Raji (cell line): ENCODE results near the gene ANKRD27.
A peak's percentile ranks its signal among the peaks of the same experiment; 100 is the strongest.

Experiments
- POLR2A ChIP-seq: IDR thresholded peaks from 2 replicates; pipeline ENCODE4 v1.6.1; 2011; ENCODE audit warnings: low read depth, low read length, control low read depth; ENCODE audit not compliant: insufficient read depth

ANKRD27 gene

DNA sequence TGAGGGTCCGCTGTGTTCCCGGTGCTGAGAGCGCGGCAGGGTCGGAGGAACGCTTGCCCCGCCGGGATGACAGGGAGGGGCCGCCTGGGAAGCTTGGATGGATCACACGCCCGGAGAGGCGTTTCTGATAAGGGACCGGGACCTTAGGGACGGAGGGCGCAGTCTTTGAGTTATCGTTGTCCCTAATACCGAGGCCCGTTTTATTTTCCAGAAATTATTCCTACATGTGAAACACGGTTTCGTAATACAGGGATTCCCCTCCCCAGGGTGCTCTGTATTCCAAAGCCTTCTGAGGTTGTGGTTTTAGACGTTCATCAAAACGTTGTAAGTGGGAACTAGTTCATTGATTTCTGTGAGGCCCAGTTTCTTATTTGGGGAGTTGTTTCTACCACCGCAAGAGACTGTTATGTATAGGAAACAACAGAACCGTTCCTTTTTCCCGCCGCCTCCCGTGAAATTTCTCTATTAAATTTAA is 93.2 kb downstream of the ANKRD27 start:
- TF ChIP-seq POLR2A: no peak

DNA sequence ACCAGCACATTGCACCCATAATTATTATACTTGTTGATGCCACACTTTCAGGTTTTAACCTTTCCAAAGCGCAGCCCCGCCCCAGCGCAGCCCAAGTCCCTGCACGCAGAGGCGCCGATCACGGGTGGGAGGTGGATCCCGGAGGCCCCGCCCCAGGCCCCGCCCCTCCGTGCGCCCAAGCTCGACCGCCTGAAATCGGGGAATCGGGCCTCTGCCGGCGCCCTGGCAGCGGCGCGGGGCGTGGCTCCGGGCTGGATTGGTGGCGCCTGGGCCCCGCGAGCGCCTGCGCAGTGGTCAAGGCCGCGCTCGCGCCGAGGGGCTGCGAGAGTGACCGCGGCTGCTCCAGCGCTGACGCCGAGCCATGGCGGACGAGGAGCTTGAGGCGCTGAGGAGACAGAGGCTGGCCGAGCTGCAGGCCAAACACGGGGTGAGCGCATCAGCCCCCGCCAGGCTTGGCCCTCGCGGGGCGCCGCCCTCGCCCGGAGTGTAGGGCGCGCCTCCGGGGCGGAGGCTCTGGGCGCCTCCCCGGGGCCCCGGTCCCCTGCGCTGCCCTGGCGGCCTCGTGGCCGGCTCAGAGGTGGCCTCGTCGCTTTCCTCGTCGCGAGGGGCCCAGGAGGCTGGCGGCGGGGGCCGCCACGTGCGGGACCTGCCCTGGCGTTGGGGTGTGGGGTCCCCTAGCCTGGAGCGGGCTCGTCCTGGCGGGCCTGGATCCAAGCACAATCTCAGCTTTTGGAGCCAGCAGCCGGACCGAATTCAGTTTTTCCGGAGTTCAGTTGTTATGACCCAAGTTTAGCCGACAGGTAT is 93.9 kb downstream of the ANKRD27 start, which contains the start of gene PDCD5:
Gene PDCD5 (plus strand): TSS at position 290 of the 804 bp plus-strand sequence. CDS start 72 bp downstream, at position 362.
- TF ChIP-seq POLR2A: peak; percentile 91

DNA sequence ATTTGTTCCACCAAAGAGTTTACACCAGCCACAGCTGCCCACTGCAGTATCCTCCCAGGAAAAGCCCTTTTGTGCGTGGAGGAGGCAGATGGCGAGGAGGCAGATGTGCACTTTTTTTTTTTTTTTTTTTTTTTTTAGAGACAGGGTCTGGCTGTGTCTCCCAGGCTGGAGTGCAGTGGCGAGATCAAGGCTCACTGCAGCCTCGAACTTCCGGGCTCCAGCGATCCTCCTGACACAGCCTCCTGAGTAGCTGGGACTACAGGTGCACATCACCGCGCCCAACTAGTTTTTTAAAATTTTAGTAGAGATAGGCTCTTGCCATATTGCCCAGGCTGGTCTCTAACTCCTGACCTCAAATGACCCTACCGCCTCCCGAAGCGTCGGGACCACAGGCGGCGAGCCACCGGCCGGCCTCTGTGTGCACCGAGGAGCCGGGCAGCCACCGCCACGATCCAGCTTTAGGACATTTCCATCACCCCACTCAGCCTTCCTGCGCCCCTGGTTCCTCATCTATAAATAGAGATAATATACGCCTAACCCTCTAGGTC is 94.6 kb downstream of the ANKRD27 start:
- TF ChIP-seq POLR2A: no peak

DNA sequence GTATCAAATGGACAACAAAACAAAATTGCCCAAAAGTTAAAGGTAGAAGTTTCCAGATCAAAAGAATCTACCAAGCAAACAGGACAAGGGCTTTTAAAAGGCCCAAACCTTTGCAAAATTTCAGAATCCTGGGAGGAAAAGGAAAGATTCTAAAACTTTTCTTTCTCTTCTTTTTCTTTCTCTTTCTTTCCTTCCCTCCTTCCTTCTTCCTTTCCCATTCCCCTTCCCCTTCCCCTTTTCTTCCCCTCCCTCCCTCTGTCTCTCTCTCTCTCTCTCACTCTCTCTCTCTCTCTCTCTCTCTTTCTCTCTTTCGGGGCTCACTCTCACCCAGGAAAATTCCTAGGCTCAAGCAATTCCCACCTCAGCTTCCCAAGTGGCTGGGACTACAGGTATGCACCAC is 98.2 kb downstream of the ANKRD27 start:
- TF ChIP-seq POLR2A: no peak

DNA sequence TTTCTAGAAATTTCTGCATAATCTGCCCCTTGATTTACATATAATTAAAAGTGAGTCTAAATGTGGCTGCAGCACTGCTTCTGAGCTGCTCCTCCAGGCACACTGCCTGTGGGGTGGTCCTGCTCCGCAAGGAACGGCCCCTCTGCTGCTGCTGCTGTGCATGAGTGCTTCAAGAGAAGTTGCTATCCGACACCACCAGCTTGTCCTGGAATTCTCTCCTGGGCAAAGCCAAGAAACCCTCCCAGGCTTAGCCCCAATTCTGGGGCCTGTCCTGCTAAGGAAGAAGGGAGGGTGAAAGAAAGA is 101.5 kb downstream of the ANKRD27 start:
- no peak for TF ChIP-seq POLR2A

DNA sequence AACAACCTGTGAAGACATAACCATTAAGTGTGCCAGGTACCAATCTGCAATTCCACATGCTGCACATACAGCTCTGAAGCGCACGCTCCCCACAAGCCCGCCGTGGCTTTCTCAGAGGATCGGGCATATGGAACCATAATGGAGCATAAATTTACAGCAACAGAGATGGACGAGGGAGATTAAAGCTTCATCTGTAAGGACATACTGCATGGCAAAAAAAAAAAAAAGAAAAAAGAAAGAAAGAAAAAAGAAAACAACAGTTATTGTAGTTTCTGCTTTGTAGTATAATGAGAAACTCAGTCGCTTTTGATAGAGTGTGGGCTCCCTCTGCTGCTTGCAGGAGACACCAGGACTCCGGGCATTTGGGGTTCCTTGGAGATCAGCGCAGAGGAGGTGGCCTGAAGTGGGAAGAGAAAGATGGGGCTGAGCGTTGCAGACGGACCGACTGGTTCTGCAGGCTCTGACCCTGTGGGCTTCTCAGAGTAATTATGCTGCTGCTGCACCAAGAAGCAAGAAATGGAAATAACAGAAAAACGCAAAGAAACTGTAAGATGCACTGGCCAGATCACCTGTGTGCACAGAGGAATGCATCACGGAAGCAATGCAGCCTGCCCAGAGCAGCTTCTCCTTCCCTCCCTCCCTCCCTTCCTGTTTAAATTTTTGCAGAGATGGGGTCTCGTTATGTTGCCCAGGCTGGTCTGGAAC is 104.7 kb downstream of the ANKRD27 start:
- TF ChIP-seq POLR2A: no peak

DNA sequence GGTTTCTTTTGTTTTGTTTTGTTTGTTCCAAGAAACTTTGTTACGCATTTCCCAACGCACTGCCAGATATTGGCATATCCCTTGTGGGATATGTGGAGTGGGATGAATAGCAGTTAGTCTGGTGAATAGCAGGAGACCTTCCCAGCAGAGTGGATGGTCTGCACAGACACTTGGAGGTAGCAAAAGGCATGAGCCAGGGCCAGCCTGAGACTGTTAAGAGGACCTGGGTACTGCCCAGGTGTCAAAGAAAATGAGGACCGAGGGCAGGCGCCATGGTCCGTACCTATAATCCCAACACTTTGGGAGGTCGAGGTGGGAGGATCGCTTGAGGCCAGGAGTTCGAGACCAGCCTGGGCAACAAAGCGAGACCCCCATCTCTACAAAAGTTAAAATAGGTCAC is 107.5 kb downstream of the ANKRD27 start:
- no peak for TF ChIP-seq POLR2A

DNA sequence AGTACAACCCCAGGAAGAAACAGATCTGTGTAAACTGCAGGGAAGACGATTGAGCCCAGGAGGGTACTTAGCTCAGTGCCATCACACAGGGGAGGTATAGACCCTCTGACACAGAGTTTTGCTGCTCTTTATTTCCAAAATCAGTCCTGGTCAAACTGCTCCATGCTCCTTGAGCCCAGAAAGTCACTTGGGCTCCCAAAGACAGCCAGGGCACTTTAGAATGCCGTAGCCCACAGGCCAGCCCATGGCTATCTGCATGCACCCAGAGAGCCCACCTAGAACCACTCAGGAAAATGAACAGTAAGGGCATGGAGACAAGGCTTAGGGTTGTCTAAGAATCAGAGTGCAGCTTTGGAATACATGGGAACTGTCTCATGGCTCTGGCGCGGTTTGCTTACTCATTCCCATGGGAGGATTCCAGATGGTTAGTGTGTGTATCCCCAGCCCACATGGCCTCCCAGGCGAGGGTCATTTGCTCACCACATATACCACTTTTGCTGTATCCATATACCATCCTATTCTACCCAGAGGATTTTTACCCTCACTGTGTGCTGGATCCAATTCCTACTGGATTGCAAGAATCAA is 108.6 kb downstream of the ANKRD27 start:
- TF ChIP-seq POLR2A: no peak

DNA sequence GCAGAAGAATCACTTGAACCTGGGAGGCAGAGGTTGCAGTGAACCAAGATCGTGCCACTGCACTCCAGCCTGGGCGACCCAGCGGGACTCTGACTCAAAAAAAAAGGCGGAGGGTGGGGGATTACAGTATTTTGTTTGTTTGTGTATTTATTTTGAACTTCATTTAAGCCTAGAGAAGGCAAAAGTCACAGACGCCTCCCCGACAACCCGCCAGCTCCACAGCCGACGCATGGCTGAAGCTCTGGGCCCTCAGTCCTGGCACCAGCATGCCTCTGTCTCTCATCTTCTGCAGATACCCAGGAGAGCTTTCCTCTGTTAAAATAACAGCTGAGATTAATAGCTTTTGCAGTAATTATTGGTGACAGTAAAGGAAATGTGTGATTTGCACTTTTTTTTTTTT is 111.2 kb downstream of the ANKRD27 start:
- TF ChIP-seq POLR2A: no peak

DNA sequence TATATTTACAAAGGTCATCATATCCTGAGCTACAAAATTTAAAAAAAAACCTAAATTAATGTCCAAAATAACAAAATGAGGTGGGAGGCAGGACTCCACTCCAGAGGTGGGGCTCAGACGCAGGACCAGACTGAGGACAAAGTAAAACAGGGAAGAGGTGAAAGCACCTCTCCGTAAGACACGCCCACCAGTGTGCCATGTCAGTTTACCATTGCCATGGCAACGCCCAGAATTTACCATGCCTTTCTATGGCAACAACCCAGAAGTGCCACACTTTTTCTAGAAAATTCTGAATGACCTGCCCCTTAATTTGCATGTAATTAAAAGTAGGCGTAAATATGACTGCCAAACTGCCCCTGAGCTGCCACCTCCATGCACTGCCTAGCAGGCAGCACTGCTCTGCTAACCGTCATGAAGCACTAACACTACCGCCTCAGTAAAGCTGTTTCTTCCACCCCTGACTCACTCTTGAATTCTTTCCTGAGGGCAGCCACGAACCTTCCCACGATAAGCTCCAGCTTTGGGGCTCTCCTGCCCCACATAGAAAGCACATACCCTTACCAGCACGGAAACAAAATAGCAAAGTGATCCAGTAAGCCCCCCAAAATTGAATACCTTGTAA is 116.3 kb downstream of the ANKRD27 start:
- TF ChIP-seq POLR2A: no peak

DNA sequence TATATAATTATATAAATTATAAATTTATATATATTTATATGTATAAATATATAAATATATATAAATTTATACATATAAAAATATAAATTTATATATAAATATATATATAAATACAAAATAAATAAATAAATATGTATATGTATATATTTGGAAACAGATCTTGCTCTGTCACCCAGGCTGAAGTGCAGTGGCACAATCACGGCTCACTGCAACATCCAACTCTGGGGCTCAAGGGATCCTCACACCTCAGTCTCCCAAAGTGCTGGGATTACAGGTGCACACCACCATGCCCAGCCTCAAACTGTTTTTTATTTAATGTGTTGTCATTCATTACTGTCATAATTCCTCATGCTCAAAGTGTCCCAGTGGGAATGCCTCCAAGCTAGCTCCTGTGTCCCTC is 119.2 kb downstream of the ANKRD27 start:
- no peak for TF ChIP-seq POLR2A

DNA sequence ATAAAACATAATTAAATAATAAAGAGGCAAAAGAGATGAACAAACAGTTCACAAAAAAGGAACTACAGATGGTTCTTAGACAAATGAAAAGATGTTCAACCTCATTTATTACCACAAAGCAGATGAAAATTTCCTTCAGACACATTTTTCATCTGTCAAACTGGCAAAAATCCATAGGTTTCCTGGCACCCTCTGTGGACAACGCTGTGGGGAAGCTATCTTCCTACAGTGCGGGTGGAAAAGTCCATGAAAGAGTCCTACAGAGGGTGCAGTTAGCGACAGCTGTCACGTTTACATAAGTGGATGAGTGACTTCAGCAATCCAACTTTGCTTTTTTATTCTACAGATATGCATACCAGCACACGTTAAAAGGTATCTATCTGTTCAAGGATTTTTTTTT is 124.3 kb downstream of the ANKRD27 start:
- TF ChIP-seq POLR2A: no peak
